Measurements from ENCODE around the gene CCDC63. TPM values are rescaled to one million over a fixed set of nuclear protein-coding genes. Genes with fewer than 3 reads are reported as not detected.

CCDC63 gene
- total and polyA plus RNA-seq, 8 donors, result not detected

GRCh38 chr12:110809149-110809548, 37.6 kb upstream of the CCDC63 start:
- ATAC-seq (no peak), DNase-seq (no peak)
- H3K9me3 ChIP-seq, result peaks cover 0 to 6% of the 10 kb centered on the region in 2 donors
- no peak overlapping the region for H3K4me3 ChIP-seq
- H3K27me3 ChIP-seq, result peaks cover 0 to 20% of the 10 kb centered on the region in 2 donors
- H3K27ac ChIP-seq, result no peak overlapping the region
- H3K36me3 ChIP-seq, result no peaks in the 10 kb centered on the region
- intact Hi-C loops (cut with DNase I), result no loop called here
- TF ChIP-seq CTCF (IDR thresholded peaks at IDR 0.05), result no peak
- H3K4me1 ChIP-seq, result no peaks in the 10 kb centered on the region

- Histone ChIP-seq H3K4me1 (no peaks in the 10 kb centered on the region), H3K4me3 (no peak overlapping the region), H3K27ac (no peak overlapping the region), H3K9me3 (no peaks in the 10 kb centered on the region), H3K36me3 (no peaks in the 10 kb centered on the region), H3K27me3 (peaks cover 0 to 27% of the 10 kb centered on the region in 2 donors)
- intact Hi-C loops (cut with DNase I), result no loop called here
- no peak for DNase-seq
- no peak for TF ChIP-seq CTCF (IDR thresholded peaks at IDR 0.05)
- no peak for ATAC-seq
Measured at GRCh38 chr12:110811972-110812371, 34.8 kb upstream of the CCDC63 start.

GRCh38 chr12:110813285-110813684, 33.5 kb upstream of the CCDC63 start:
- H3K27me3 ChIP-seq, result peaks cover 0 to 27% of the 10 kb centered on the region in 2 donors
- no peak for DNase-seq
- no peak overlapping the region for H3K4me3 ChIP-seq
- H3K4me1 ChIP-seq, result no peaks in the 10 kb centered on the region
- ATAC-seq, result no peak
- TF ChIP-seq CTCF (IDR thresholded peaks at IDR 0.05), result no peak
- H3K27ac ChIP-seq, result no peak overlapping the region
- no peaks in the 10 kb centered on the region for H3K9me3 ChIP-seq
- no peaks in the 10 kb centered on the region for H3K36me3 ChIP-seq
- intact Hi-C loops (cut with DNase I), result no loop called here

- H3K4me1 ChIP-seq, result no peaks in the 10 kb centered on the region
- H3K27me3 ChIP-seq, result peaks cover 0 to 27% of the 10 kb centered on the region in 2 donors
- no peak overlapping the region for H3K4me3 ChIP-seq
- H3K36me3 ChIP-seq, result no peaks in the 10 kb centered on the region
- no peaks in the 10 kb centered on the region for H3K9me3 ChIP-seq
- ATAC-seq (no peak), DNase-seq (no peak)
- intact Hi-C loops (cut with DNase I), result no loop called here
- no peak overlapping the region for H3K27ac ChIP-seq
- TF ChIP-seq CTCF (IDR thresholded peaks at IDR 0.05), result no peak
Measured at GRCh38 chr12:110813756-110814155, 33.0 kb upstream of the CCDC63 start.

- Histone ChIP-seq H3K27ac (no peak overlapping the region), H3K9me3 (no peaks in the 10 kb centered on the region), H3K4me3 (no peak overlapping the region), H3K36me3 (no peaks in the 10 kb centered on the region), H3K4me1 (no peaks in the 10 kb centered on the region), H3K27me3 (peaks cover 0 to 27% of the 10 kb centered on the region in 2 donors)
- no peak for TF ChIP-seq CTCF (IDR thresholded peaks at IDR 0.05)
- DNase-seq (no peak), ATAC-seq (no peak)
- intact Hi-C loops (cut with DNase I), result no loop called here
Measured at GRCh38 chr12:110816248-110816647, 30.5 kb upstream of the CCDC63 start.

Measured in left lung (tissue), 10 donors.